22Rv1 (cell line): Measurements from ENCODE around the gene ITGB1BP1.

Experiments used
- H3K27ac ChIP-seq: fragments of 450-650 bp; 2 replicates; pipeline ENCODE4 v1.5.1; 2017
- ZFX ChIP-seq: fragments of 450-650 bp; IDR thresholded peaks from 2 replicates; pipeline ENCODE4 v1.6.1; 2017; ENCODE audit warnings: antibody characterized with exemption, borderline replicate concordance
- TF ChIP-seq, protein P1 (sequence below): fragments of 450-650 bp; IDR thresholded peaks from 2 replicates; pipeline ENCODE4 v1.5.1; 2017; ENCODE audit warnings: mild to moderate bottlenecking

ITGB1BP1 gene

DNA sequence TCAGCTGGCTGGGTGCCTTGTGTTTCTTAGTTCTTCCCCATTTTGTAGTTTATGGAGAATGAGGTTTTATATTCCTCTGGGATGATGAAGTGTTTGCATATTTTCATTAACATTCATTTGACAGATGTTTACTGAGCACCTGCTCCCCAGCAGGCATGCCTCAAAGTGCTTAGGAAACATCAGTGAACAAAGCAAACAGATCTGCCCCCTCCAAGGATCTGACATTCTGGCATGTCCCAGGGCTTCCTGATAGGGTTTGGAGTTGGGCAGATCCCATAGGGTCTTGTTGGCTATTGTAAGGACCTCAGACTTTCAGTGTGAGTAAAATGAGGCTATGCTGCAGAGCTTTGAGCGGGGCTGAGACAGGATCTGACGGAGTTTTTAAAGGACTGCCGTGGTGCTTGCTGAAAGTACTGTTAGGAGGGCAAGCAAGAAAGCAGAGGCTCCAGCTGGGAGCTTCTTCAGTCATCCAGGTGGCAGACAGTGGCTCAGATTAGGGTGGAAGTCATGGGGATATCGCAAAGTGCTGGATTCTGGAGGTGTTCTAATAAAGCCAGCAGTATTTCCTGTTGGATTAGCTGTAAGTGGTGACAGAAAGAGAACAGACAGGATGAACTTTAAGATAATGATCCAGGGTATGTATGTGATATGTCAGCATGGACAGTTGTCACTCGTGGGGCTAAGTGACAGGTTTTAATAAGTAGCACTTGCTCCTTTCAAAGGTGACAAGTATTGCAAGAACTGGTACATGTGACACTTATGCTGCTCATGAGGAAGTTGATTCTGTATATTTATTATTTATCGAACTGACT, 39.8 kb upstream of the ITGB1BP1 start:
- TF ChIP-seq, protein P1, sequence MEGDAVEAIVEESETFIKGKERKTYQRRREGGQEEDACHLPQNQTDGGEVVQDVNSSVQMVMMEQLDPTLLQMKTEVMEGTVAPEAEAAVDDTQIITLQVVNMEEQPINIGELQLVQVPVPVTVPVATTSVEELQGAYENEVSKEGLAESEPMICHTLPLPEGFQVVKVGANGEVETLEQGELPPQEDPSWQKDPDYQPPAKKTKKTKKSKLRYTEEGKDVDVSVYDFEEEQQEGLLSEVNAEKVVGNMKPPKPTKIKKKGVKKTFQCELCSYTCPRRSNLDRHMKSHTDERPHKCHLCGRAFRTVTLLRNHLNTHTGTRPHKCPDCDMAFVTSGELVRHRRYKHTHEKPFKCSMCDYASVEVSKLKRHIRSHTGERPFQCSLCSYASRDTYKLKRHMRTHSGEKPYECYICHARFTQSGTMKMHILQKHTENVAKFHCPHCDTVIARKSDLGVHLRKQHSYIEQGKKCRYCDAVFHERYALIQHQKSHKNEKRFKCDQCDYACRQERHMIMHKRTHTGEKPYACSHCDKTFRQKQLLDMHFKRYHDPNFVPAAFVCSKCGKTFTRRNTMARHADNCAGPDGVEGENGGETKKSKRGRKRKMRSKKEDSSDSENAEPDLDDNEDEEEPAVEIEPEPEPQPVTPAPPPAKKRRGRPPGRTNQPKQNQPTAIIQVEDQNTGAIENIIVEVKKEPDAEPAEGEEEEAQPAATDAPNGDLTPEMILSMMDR: no peak
- no peak for TF ChIP-seq ZFX
- H3K27ac ChIP-seq: peak overlapping the region; percentile 8; the same call in 1 of the 2 replicates

DNA sequence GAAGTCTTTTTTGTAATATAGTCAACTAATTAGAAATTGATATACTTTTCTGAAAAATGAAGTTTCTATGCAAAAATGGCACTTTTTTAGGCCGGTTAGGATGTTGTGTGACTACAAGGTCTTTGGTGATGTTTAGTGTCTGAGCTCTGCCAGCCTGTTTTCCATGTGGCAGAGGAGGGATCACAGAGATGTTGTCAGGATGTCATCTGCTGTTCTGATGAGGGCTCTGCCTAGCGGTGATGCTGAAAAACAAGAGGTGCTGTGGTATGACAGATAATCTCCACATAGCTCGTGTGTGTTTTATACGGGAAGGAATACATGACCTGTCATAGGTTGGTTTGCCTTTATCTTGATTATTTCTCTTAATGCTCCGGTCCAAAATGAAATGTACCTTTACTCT, 39.0 kb upstream of the ITGB1BP1 start:
- no peak overlapping the region for H3K27ac ChIP-seq
- TF ChIP-seq, protein P1: no peak
- TF ChIP-seq ZFX: no peak

DNA sequence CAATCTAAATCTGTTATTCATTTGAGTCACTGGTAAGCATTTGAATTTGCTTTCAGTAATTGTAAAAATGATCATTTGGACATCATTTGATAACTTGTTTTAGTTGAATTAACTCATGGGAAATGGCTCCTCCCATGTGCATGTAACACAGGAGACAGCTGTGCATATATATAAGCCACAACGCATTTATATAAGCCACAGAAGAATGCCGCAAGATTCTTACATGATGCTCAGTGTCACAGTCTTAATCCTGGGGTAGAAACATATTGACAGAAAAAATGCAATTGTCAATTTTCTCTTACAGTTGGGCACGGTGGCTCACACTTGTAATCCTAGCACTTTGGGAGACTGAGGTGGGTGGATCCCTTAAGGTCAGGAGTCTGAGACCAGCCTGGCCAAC, 37.8 kb upstream of the ITGB1BP1 start:
- TF ChIP-seq, protein P1: no peak
- TF ChIP-seq ZFX: no peak

DNA sequence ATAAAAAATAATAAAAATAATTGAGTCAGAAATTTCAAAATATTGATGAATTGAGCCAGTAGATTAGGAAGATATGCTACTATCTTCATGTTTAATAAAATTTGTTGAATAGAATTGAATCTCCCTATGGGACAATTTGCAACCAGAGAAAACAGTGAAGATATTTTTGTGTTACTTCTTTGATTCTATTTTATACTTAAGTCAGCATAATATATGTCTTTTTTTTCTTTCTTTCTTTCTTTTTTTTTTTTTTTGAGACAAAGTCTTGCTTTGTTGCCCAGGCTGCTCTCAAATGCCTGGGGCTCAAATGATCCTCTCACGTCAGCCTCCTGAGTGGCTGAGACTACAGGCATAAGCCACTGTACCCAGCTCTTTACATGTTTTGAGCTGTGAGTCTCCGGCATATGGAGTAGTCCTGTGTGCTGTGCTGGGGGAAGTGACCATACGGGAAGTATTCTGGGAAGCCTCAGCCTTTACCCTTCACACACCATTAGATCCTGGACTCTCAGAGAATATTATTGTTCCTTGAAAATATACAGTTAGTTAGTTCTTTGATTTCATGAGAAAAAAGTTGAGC, 37.2 kb upstream of the ITGB1BP1 start:
- TF ChIP-seq, protein P1: no peak
- TF ChIP-seq ZFX: no peak
- H3K27ac ChIP-seq: no peak overlapping the region

More for the DNA sequence above, 37.8 kb upstream of the ITGB1BP1 start:
- no peak overlapping the region for H3K27ac ChIP-seq

DNA sequence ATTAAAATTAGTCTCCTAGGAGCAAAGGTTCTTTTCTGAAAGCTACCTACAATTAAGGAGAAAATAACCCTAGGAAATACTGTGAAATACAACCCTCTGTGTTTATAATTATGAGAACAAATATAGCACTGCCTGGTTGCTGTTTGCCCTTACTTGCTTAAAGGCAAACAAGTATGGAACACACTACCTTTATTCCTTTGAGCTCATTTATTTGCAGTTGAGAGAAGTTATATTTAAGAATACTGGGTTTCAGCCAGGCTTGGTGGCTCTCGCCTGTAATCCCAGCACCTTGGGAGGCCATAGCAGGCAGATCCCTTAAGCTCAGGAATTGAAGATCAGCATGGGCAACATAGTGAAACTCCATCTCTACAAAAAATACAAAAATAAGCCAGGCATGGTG, 27.9 kb upstream of the ITGB1BP1 start:
- no peak for TF ChIP-seq ZFX
- TF ChIP-seq, protein P1: no peak
- H3K27ac ChIP-seq: 0 out of 2 replicates have a peak overlapping the region, but pooled peaks have one; percentile 10

DNA sequence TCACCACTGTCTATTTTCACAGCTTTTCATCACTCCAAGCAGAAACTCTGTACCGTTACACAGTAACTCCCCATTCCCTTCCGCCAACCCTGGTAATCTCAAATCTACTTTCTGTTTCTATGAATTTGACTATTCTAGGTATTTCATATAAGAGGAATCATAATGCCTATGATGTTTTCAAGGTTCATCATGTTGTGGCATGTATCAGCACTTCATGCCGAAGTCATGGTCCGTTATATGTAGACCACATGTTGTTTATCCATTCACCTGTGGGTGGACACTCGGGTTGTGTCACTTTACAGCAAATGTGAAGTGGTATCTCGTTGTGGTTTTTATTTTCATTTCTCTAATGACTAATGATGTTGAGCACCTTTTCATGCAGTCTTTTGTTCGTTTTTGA, 21.8 kb upstream of the ITGB1BP1 start:
- H3K27ac ChIP-seq: no peak overlapping the region
- TF ChIP-seq, protein P1: no peak
- no peak for TF ChIP-seq ZFX

DNA sequence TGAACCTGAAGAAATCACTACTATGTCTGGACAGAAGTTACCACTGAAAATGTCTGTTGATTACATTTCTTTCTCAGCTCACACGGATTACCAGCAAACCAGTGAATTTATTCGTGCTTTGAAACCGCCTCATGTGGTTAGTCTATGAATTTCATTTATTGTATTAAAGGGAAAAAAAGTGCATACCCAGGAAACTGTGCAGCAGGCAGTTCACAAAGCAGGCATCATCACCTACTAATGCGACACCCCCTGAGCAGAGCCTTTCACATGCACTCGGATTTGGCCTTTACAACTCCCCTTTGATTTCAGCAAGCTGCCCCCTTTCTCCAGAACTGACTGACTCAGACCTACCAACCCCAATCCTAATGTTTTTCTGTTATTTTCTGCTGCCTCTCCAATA, 20.2 kb upstream of the ITGB1BP1 start:
- H3K27ac ChIP-seq: peak overlapping the region; percentile 36; the same call in 1 of the 2 replicates
- TF ChIP-seq, protein P1: no peak
